NCI-H1436 (cell line): Measurements from ENCODE around the gene CRISPLD2.

Experiments used
- DNase-seq: peaks from one replicate; lab custom pipeline; 2025; lab: John Stamatoyannopoulos, UW

CRISPLD2 gene

GRCh38 chr16:84957792-84958191 is 138.0 kb downstream of the CRISPLD2 start:
- no peak for DNase-seq
